T-cell (primary cell): Measurements from ENCODE around the gene AGTR1. TPM values are rescaled to one million over a fixed set of nuclear protein-coding genes. Genes with fewer than 3 reads are reported as not detected.
A peak's percentile ranks its signal among the peaks of the same experiment; 100 is the strongest.

ENCODE experiments used
- ATAC-seq, 4 experiments: fragments of 200-7000 bp in 3 of 4; fragments of 150-1000 bp in 1 of 4; cut with Tn5 transposase; replicated peaks in 1 of 4; 1 replicate in 3 of 4; 2 replicates in 1 of 4; pipeline ENCODE4 v1.10.0; 2021; ENCODE audit warnings: moderate library complexity in 3 of 4, mild to moderate bottlenecking in 2 of 4, moderate number of reproducible peaks in 1 of 4
- CTCF ChIA-PET, 2 donors: fragments of 300-600 bp; sonication (Branson Sonifier 250); formaldehyde crosslinking; loops; one replicate each; lab custom pipeline; 2022; ENCODE audit warnings: antibody characterized with exemption in 2 of 2; lab: Charles Lee
- POLR2A ChIA-PET, 2 donors: fragments of 300-600 bp; sonication (Branson Sonifier 250); formaldehyde crosslinking; loops; one replicate each; lab custom pipeline; 2022; ENCODE audit warnings: antibody characterized with exemption in 2 of 2; lab: Charles Lee
- DNase-seq, 35 experiments: peaks; one replicate each; pipeline versions ENCODE4 v3.0.0 to v3.0.0-alpha.2; 2013 to 2023
- H3K27ac ChIP-seq: one replicate; pipeline ENCODE4 v1.5.1; 2013; ENCODE audit warnings: low read length
- H3K27me3 ChIP-seq, 2 experiments: replicated peaks in 1 of 2; 1 replicate in 1 of 2; 2 replicates in 1 of 2; pipeline versions ENCODE4 v1.6.1 to v1.7.0; 2013; ENCODE audit warnings: low read length in 1 of 2, mixed read lengths in 1 of 2; ENCODE audit not compliant: control insufficient read depth in 2 of 2, insufficient read depth in 2 of 2; ENCODE audit errors: extremely low read depth in 1 of 2
- H3K36me3 ChIP-seq, 2 donors: 1 replicate in 1 of 2; 2 replicates in 1 of 2; pipeline versions ENCODE4 v1.6.1 to v1.7.0; 2013; ENCODE audit warnings: low read length in 1 of 2; ENCODE audit not compliant: control insufficient read depth in 2 of 2, insufficient read depth in 1 of 2; ENCODE audit errors: extremely low read depth in 1 of 2
- H3K4me1 ChIP-seq, 2 experiments: 1 replicate in 1 of 2; 2 replicates in 1 of 2; pipeline versions ENCODE4 v1.6.1 to v1.7.0; 2013; ENCODE audit warnings: low read length in 2 of 2, mixed read lengths in 1 of 2; ENCODE audit not compliant: insufficient read depth in 2 of 2, control insufficient read depth in 1 of 2; ENCODE audit errors: extremely low read depth in 1 of 2
- H3K4me3 ChIP-seq, 2 donors: 1 replicate in 1 of 2; 2 replicates in 1 of 2; pipeline versions ENCODE4 v1.5.1 to v1.7.0; 2013; ENCODE audit warnings: mild to moderate bottlenecking in 2 of 2, low read length in 1 of 2, moderate library complexity in 1 of 2; ENCODE audit not compliant: control insufficient read depth in 1 of 2; ENCODE audit errors: extremely low read depth in 1 of 2
- H3K9me3 ChIP-seq: 2 replicates; pipeline ENCODE4 v1.7.0; 2013
- H3K27ac Mint-ChIP-seq, 2 donors: one replicate each; pipeline ENCODE4 v1.8.0; 2020 to 2021; ENCODE audit warnings: mild to moderate bottlenecking in 2 of 2, mixed read lengths in 2 of 2
- H3K27me3 Mint-ChIP-seq, 2 donors: one replicate each; pipeline ENCODE4 v1.8.0; 2021 to 2022; ENCODE audit warnings: mixed read lengths in 2 of 2
- H3K36me3 Mint-ChIP-seq: one replicate; pipeline ENCODE4 v1.8.0; 2021; ENCODE audit warnings: mixed read lengths
- H3K4me1 Mint-ChIP-seq, 3 donors: one replicate each; pipeline ENCODE4 v1.8.0; 2020 to 2022; ENCODE audit warnings: mixed read lengths in 3 of 3, mild to moderate bottlenecking in 1 of 3
- H3K4me3 Mint-ChIP-seq, 3 donors: one replicate each; pipeline ENCODE4 v1.8.0; 2020 to 2022; ENCODE audit warnings: mild to moderate bottlenecking in 3 of 3, mixed read lengths in 3 of 3, moderate library complexity in 3 of 3
- H3K9me3 Mint-ChIP-seq, 3 donors: one replicate each; pipeline ENCODE4 v1.8.0; 2020 to 2022; ENCODE audit warnings: mixed read lengths in 3 of 3
- WGBS: methylation state at CpG from one replicate; pipeline ENCODE4 v1.1.5; 2013; ENCODE audit warnings: missing lambda C conversion rate; ENCODE audit not compliant: insufficient coverage; 5-methylcytosine and 5-hydroxymethylcytosine counted together
- total RNA-seq, 35 experiments: library from RNA in 6 of 35; stranded (reverse) in 6 of 35; fragments of 120-200 nt in 1 of 35; gene quantifications; one replicate each; pipeline versions ENCODE4 v1.2.1 to v1.2.4 and lab custom pipeline; 2013 to 2026

The AGTR1 gene
- total RNA-seq, 5 donors from 2014 or later (not counting 1 experiment from before 2014, with no cell fraction given): not detected

DNA sequence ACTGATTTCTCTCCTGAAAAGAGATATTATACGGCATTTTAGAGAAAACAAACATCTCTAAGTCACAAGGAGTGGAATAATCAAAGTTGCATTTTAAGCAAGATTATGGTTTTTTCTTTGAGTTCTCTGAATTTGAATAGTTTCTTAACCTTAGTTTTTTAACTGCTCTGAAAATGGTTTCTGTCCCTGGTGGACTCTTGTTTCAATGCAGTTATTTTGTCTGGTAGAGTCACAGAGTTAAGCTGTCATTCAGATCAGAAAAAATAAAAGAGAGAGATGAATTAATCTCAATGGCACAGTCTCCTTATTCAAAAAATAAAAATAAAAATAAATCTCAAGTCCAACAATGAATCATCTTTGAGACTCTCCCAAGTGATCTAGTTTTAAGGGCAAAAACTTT lies 19.0 kb downstream of the AGTR1 start:
- H3K9me3 Mint-ChIP-seq: peaks cover 0 to 3% (median 0%) of the 10 kb centered on the region in 3 donors
- Histone ChIP-seq H3K9me3 (no peaks in the 10 kb centered on the region), H3K27me3 (no peaks in the 10 kb centered on the region), H3K27ac (no peak overlapping the region), H3K4me1 (no peaks in the 10 kb centered on the region), H3K4me3 (no peak overlapping the region), H3K36me3 (no peaks in the 10 kb centered on the region)
- POLR2A ChIA-PET: no interaction called here
- no peaks in the 10 kb centered on the region for H3K27me3 Mint-ChIP-seq
- H3K4me1 Mint-ChIP-seq: no peaks in the 10 kb centered on the region
- WGBS: no CpG with 5 or more reads among the region's 1 CpG
- H3K4me3 Mint-ChIP-seq: no peak overlapping the region
- CTCF ChIA-PET: no interaction called here
- DNase-seq (no peak), ATAC-seq (no peak)
- H3K27ac Mint-ChIP-seq: no peak overlapping the region
- H3K36me3 Mint-ChIP-seq: no peaks in the 10 kb centered on the region

DNA sequence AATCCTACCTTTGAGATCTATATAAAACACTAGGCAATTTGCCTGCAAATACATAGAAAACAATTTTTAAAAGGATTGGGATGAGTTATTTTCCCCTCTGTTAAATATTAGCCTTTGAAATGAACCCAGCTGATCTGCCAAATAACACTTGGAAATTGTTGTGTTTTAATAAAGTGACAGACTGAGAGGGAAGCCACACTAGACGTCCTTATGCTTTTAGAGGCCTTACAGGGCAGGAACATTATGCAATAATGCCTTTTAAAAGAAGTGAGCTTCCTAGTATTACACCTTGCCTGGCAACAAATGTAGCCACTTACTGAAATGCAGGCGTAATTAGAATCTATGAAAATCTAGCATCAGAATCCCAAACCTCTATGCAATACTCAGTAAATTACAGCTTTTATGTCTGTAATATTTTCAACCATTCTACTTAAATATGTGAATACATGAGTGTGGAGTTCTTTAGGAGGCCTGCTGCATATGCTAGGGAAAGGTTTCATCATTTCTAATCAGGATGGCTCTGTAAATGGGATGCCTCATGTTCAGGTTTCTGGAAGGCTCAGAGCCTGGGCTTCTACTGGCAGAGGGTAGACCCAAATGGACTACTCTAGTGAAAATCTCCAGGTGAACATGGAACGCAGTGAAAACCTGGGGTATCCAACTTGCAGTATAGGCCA lies 20.3 kb downstream of the AGTR1 start:
- ATAC-seq (no peak), DNase-seq (no peak)
- H3K27ac Mint-ChIP-seq: no peak overlapping the region
- H3K27me3 Mint-ChIP-seq: no peaks in the 10 kb centered on the region
- H3K4me1 ChIP-seq: no peaks in the 10 kb centered on the region
- no peak overlapping the region for H3K4me3 ChIP-seq
- peaks cover 0 to 3% (median 0%) of the 10 kb centered on the region in 3 donors for H3K9me3 Mint-ChIP-seq
- no peaks in the 10 kb centered on the region for H3K9me3 ChIP-seq
- no peaks in the 10 kb centered on the region for H3K4me1 Mint-ChIP-seq
- 86% methylated on average over 1 of the region's 3 CpGs for whole genome bisulfite sequencing
- no peak overlapping the region for H3K4me3 Mint-ChIP-seq
- no peaks in the 10 kb centered on the region for H3K27me3 ChIP-seq
- no peaks in the 10 kb centered on the region for H3K36me3 Mint-ChIP-seq
- POLR2A ChIA-PET: no interaction called here
- CTCF ChIA-PET: no interaction called here
- H3K27ac ChIP-seq: no peak overlapping the region
- H3K36me3 ChIP-seq: no peaks in the 10 kb centered on the region

DNA sequence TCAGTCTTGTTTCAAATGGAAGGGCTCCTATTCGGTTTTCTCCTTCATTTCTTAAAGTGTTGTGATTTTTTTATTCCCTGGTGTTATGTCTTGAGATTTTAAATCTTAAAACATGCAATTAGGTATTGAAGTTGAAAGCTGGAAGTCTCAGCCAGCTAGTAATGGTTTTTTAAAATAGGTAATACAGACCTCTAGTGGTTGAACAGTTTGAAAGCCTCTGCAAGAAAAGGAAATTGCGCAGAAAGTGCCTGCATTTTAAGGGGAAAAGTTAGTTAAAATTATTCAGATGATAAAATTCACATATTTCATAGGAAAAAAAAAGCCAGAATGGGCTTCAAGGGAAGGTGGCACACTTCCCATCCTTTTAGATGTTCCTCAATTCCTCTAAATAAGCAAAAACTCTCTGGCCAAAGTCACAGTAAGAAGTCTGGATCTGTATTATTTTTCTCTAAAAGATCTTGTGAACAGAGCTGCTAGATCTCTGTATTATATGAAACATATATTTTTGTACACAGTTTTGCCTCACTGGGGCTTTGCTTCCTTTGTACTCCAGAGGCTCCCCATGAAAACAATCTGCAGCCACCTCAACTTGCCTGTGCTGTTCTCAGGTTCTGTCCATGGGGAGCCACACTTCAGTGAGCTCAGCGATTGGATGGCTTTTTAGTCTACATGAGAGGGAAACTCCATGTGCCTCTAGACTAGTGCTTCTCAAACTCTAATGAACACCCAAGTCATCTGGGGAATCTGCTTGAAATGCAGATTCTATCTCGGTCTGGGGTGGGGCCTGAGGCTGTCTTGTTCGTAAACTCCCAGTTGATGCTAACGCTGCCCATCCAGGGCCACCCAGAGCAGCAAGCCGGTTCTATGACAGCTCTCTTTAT lies 21.5 kb downstream of the AGTR1 start:
- H3K36me3 ChIP-seq: no peaks in the 10 kb centered on the region
- no peak overlapping the region for H3K27ac ChIP-seq
- ATAC-seq (no peak), DNase-seq (no peak)
- no peak overlapping the region for H3K4me3 Mint-ChIP-seq
- no peak overlapping the region for H3K27ac Mint-ChIP-seq
- no peaks in the 10 kb centered on the region for H3K4me1 ChIP-seq
- ChIA-PET CTCF (no interaction called here), POLR2A (no interaction called here)
- no peaks in the 10 kb centered on the region for H3K27me3 Mint-ChIP-seq
- no peaks in the 10 kb centered on the region for H3K27me3 ChIP-seq
- H3K9me3 ChIP-seq: no peaks in the 10 kb centered on the region
- H3K9me3 Mint-ChIP-seq: no peaks in the 10 kb centered on the region
- 60% methylated on average over 1 of the region's 7 CpGs for WGBS
- H3K4me1 Mint-ChIP-seq: no peaks in the 10 kb centered on the region
- H3K4me3 ChIP-seq: no peak overlapping the region
- no peaks in the 10 kb centered on the region for H3K36me3 Mint-ChIP-seq

- POLR2A ChIA-PET: no interaction called here
- no peaks in the 10 kb centered on the region for H3K27me3 ChIP-seq
- no peaks in the 10 kb centered on the region for H3K27me3 Mint-ChIP-seq
- DNase-seq (no peak), ATAC-seq (no peak)
- no peaks in the 10 kb centered on the region for H3K4me1 Mint-ChIP-seq
- no peak overlapping the region for H3K4me3 Mint-ChIP-seq
- 10% methylated on average over 1 of the region's 2 CpGs for WGBS
- H3K9me3 ChIP-seq: no peaks in the 10 kb centered on the region
- no peaks in the 10 kb centered on the region for H3K36me3 ChIP-seq
- no peak overlapping the region for H3K27ac ChIP-seq
- H3K27ac Mint-ChIP-seq: no peak overlapping the region
- no peaks in the 10 kb centered on the region for H3K36me3 Mint-ChIP-seq
- H3K9me3 Mint-ChIP-seq: no peaks in the 10 kb centered on the region
- CTCF ChIA-PET: no interaction called here
- H3K4me1 ChIP-seq: no peaks in the 10 kb centered on the region
- H3K4me3 ChIP-seq: no peak overlapping the region
Measured at GRCh38 chr3:148720873-148721272, 23.2 kb downstream of the AGTR1 start.

GRCh38 chr3:148723631-148724030 lies 25.9 kb downstream of the AGTR1 start:
- no peak for DNase-seq
- H3K9me3 ChIP-seq: no peaks in the 10 kb centered on the region
- no peaks in the 10 kb centered on the region for H3K27me3 ChIP-seq
- no peaks in the 10 kb centered on the region for H3K4me1 Mint-ChIP-seq
- WGBS: no CpG with 5 or more reads among the region's 4 CpGs
- ATAC-seq: no peak
- H3K4me3 ChIP-seq: no peak overlapping the region
- H3K27ac ChIP-seq: no peak overlapping the region
- ChIA-PET CTCF (no interaction called here), POLR2A (no interaction called here)
- no peak overlapping the region for H3K27ac Mint-ChIP-seq
- H3K4me1 ChIP-seq: no peaks in the 10 kb centered on the region
- H3K36me3 Mint-ChIP-seq: no peaks in the 10 kb centered on the region
- no peaks in the 10 kb centered on the region for H3K36me3 ChIP-seq
- H3K27me3 Mint-ChIP-seq: no peaks in the 10 kb centered on the region
- no peaks in the 10 kb centered on the region for H3K9me3 Mint-ChIP-seq
- H3K4me3 Mint-ChIP-seq: no peak overlapping the region

DNA sequence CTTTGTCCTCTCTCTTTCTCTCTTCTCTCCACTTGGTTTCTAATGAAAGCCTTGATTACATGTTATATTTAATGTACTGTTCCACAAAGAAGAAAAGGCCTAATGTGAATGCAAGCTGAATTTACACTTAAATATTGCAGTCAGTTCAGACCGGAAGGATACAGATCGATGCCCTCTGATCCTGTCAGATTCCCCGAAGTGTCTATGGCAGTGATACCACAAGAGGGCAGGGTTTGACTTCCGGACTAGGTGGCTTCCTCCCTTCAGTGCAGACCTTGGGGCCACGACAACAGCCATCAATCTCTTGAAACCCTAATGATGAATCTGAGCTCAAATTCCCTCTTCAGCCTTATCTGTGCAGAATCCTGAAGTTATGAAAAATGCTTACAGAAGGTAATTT lies 29.5 kb downstream of the AGTR1 start:
- Histone ChIP-seq H3K27me3 (no peaks in the 10 kb centered on the region), H3K4me3 (no peak overlapping the region), H3K9me3 (no peaks in the 10 kb centered on the region), H3K27ac (no peak overlapping the region), H3K36me3 (no peaks in the 10 kb centered on the region), H3K4me1 (no peaks in the 10 kb centered on the region)
- DNase-seq (peak in 2 of 35 experiments; percentile 1 to 4), ATAC-seq (no peak)
- H3K4me3 Mint-ChIP-seq: no peak overlapping the region
- H3K27me3 Mint-ChIP-seq: no peaks in the 10 kb centered on the region
- WGBS: 70% methylated on average over 3 of the region's 5 CpGs
- H3K36me3 Mint-ChIP-seq: no peaks in the 10 kb centered on the region
- H3K4me1 Mint-ChIP-seq: no peaks in the 10 kb centered on the region
- POLR2A ChIA-PET: no interaction called here
- CTCF ChIA-PET: no interaction called here
- no peak overlapping the region for H3K27ac Mint-ChIP-seq
- no peaks in the 10 kb centered on the region for H3K9me3 Mint-ChIP-seq
